ENCODE measurements around the gene MMP12.

- TF ChIP-seq EP300 (IDR thresholded peaks at IDR 0.05), result no peak
- TF ChIP-seq CTCF (IDR thresholded peaks at IDR 0.05), result no peak
Measured at GRCh38 chr11:102882389-102883024, 7.7 kb upstream of the MMP12 start.

All from stomach (tissue), 4 donors.